ENCODE data around the gene AMDHD1. TPM values are rescaled to one million over a fixed set of nuclear protein-coding genes. Genes with fewer than 3 reads are reported as not detected.

AMDHD1 gene
- total and polyA plus RNA-seq, 2 of the 8 experiments (the other 6 are each of a cell fraction or from before 2014, with no cell fraction given) = 0.14 TPM; not detected in 1

- TF ChIP-seq CHD7 (IDR thresholded peaks at IDR 0.05; ENCODE audit: insufficient replicate concordance, low read length) = no peak
- no peak for TF ChIP-seq SP2 (IDR thresholded peaks at IDR 0.05; ENCODE audit: low read length)
- TF ChIP-seq ATF3 (IDR thresholded peaks at IDR 0.05; ENCODE audit: insufficient read depth, low read depth, low read length) = no peak
Observed at GRCh38 chr12:95953000-95953399, 9.9 kb downstream of the AMDHD1 start (continued).
